H1 (cell line): ENCODE measurements around the gene AHSG. TPM values are rescaled to one million over a fixed set of nuclear protein-coding genes. Genes with fewer than 3 reads are reported as not detected.

ENCODE experiments used
- CTCF ChIA-PET: fragments of 300-600 bp; sonication (Branson Sonifier 250); formaldehyde crosslinking; loops from one replicate; lab custom pipeline; 2021; ENCODE audit not compliant: partially characterized antibody; lab: Charles Lee
- POLR2A ChIA-PET: fragments of 300-600 bp; sonication (Branson Sonifier 250); formaldehyde crosslinking; loops from one replicate; lab custom pipeline; 2021; ENCODE audit warnings: inconsistent platforms; ENCODE audit not compliant: partially characterized antibody; lab: Charles Lee
- DNase-seq, 2 experiments: peaks; one replicate each; pipeline versions ENCODE4 v3.0.0 to v3.0.0-alpha.2; 2010 to 2022; ENCODE audit warnings: low spot score in 2 of 2, low read depth in 1 of 2, mixed read lengths in 1 of 2
- FAIRE-seq: peaks from 2 replicates; lab custom pipeline; 2011; peaks lifted over from hg19 to GRCh38; lab: Jason Lieb, UNC
- H2AFZ ChIP-seq: 2 replicates; pipeline ENCODE4 v1.8.1; 2012; ENCODE audit warnings: low read length, inconsistent platforms
- H2AK5ac ChIP-seq: 2 replicates; pipeline ENCODE4 v1.6.1; 2013; ENCODE audit warnings: low read depth, low read length
- H2BK120ac ChIP-seq: replicated peaks from 2 replicates; pipeline ENCODE3; 2013; ENCODE audit warnings: low read depth, low read length, inconsistent platforms
- H2BK12ac ChIP-seq: 2 replicates; pipeline ENCODE4 v1.6.1; 2013; ENCODE audit warnings: low read depth, low read length
- H2BK15ac ChIP-seq: 2 replicates; pipeline ENCODE4 v1.6.1; 2013; ENCODE audit warnings: low read length
- H2BK20ac ChIP-seq: 2 replicates; pipeline ENCODE4 v1.6.1; 2013; ENCODE audit warnings: low read length
- H2BK5ac ChIP-seq: 2 replicates; pipeline ENCODE4 v1.6.1; 2013; ENCODE audit warnings: low read depth, low read length
- H3K14ac ChIP-seq: 2 replicates; pipeline ENCODE4 v1.6.1; 2013; ENCODE audit warnings: inconsistent platforms; ENCODE audit not compliant: insufficient read length
- H3K18ac ChIP-seq: 2 replicates; pipeline ENCODE4 v1.6.1; 2013; ENCODE audit warnings: low read length; ENCODE audit errors: extremely low read depth
- H3K23ac ChIP-seq: 2 replicates; pipeline ENCODE4 v1.6.1; 2013; ENCODE audit warnings: inconsistent platforms; ENCODE audit not compliant: insufficient read length
- H3K23me2 ChIP-seq: 2 replicates; pipeline ENCODE4 v1.6.1; 2013; ENCODE audit warnings: low read depth, low read length
- H3K27ac ChIP-seq: 2 replicates; pipeline ENCODE4 v1.6.1; 2011; ENCODE audit warnings: low read depth, low read length, inconsistent platforms
- H3K27me3 ChIP-seq, 4 experiments: replicated peaks in 1 of 4; 1 replicate in 1 of 4; 2 replicates in 3 of 4; pipeline versions ENCODE4 v1.6.1 to v1.8.1; 2011 to 2013; ENCODE audit warnings: low read length in 3 of 4, mild to moderate bottlenecking in 3 of 4, inconsistent platforms in 2 of 4, mixed read lengths in 2 of 4, moderate library complexity in 1 of 4; ENCODE audit not compliant: control insufficient read depth in 3 of 4, insufficient read depth in 3 of 4; ENCODE audit errors: extremely low read depth in 1 of 4
- H3K36me3 ChIP-seq, 4 experiments: 2 replicates each; pipeline versions ENCODE4 v1.6.1 to v1.8.1; 2011 to 2013; ENCODE audit warnings: mild to moderate bottlenecking in 4 of 4, low read length in 3 of 4, moderate library complexity in 2 of 4, control low read depth in 1 of 4, inconsistent platforms in 1 of 4; ENCODE audit not compliant: insufficient read depth in 4 of 4, control insufficient read depth in 2 of 4
- H3K4ac ChIP-seq: replicated peaks from 2 replicates; pipeline ENCODE3; 2013; ENCODE audit warnings: low read length, low read depth, mixed read lengths, inconsistent platforms; ENCODE audit not compliant: insufficient read length
- H3K4me1 ChIP-seq, 4 experiments: replicated peaks in 1 of 4; 1 replicate in 1 of 4; 2 replicates in 3 of 4; pipeline versions ENCODE4 v1.6.1 to v1.8.1; 2011 to 2013; ENCODE audit warnings: low read length in 3 of 4, inconsistent platforms in 2 of 4, mixed read lengths in 1 of 4; ENCODE audit not compliant: insufficient read depth in 4 of 4, control insufficient read depth in 3 of 4
- H3K4me2 ChIP-seq, 2 experiments: 2 replicates each; pipeline versions ENCODE4 v1.6.1 to v1.8.1; 2011 to 2013; ENCODE audit warnings: low read depth in 2 of 2, low read length in 2 of 2, control low read depth in 1 of 2, inconsistent platforms in 1 of 2, mild to moderate bottlenecking in 1 of 2; ENCODE audit not compliant: insufficient read depth in 1 of 2
- H3K4me3 ChIP-seq, 4 experiments: fragments of 200-600, 300-600 bp in 1 of 4; sonication (generic), shearing (Covaris generic), sonication (Bioruptor Twin) in 1 of 4; 2 replicates each; pipeline versions ENCODE4 v1.5.1 to v1.8.1; 2011 to 2016; ENCODE audit warnings: low read length in 4 of 4, low read depth in 3 of 4, control low read depth in 2 of 4, inconsistent platforms in 2 of 4, mild to moderate bottlenecking in 2 of 4, mixed read lengths in 1 of 4, moderate library complexity in 1 of 4; ENCODE audit not compliant: insufficient read depth in 2 of 4; ENCODE audit errors: extremely low read depth in 1 of 4
- H3K56ac ChIP-seq: replicated peaks from 2 replicates; pipeline ENCODE3; 2013; ENCODE audit warnings: low read depth, mild to moderate bottlenecking, mixed read lengths, low read length, inconsistent platforms; ENCODE audit not compliant: insufficient read length
- H3K79me1 ChIP-seq: 2 replicates; pipeline ENCODE4 v1.6.1; 2013; ENCODE audit warnings: low read depth, low read length, control low read depth
- H3K79me2 ChIP-seq, 2 experiments: 2 replicates each; pipeline versions ENCODE4 v1.6.1 to v1.8.1; 2012 to 2013; ENCODE audit warnings: low read length in 2 of 2, mild to moderate bottlenecking in 2 of 2, inconsistent platforms in 1 of 2; ENCODE audit not compliant: insufficient read depth in 2 of 2, control insufficient read depth in 1 of 2
- H3K9ac ChIP-seq, 4 experiments: replicated peaks in 1 of 4; 1 replicate in 1 of 4; 2 replicates in 3 of 4; pipeline versions ENCODE4 v1.6.1 to v1.8.1; 2011 to 2013; ENCODE audit warnings: low read depth in 3 of 4, low read length in 3 of 4, control low read depth in 2 of 4, mild to moderate bottlenecking in 2 of 4, moderate library complexity in 2 of 4, inconsistent platforms in 1 of 4; ENCODE audit errors: extremely low read depth in 1 of 4
- H3K9me3 ChIP-seq, 2 experiments: 2 replicates each; pipeline versions ENCODE4 v1.6.1 to v1.8.1; 2012 to 2013; ENCODE audit warnings: mild to moderate bottlenecking in 2 of 2, moderate library complexity in 2 of 2, control low read depth in 1 of 2, inconsistent platforms in 1 of 2, low read depth in 1 of 2, low read length in 1 of 2, mixed read lengths in 1 of 2; ENCODE audit not compliant: insufficient read depth in 2 of 2
- H4K20me1 ChIP-seq, 2 experiments: replicated peaks in 1 of 2; 2 replicates each; pipeline versions ENCODE3 to v1.8.1; 2011 to 2013; ENCODE audit warnings: inconsistent platforms in 2 of 2, low read length in 2 of 2, mild to moderate bottlenecking in 1 of 2; ENCODE audit not compliant: insufficient read depth in 2 of 2, control insufficient read depth in 1 of 2
- H4K5ac ChIP-seq: 2 replicates; pipeline ENCODE4 v1.6.1; 2013; ENCODE audit warnings: low read length, low read depth, mixed read lengths, inconsistent platforms; ENCODE audit not compliant: insufficient read length
- H4K8ac ChIP-seq: 2 replicates; pipeline ENCODE4 v1.8.0; 2013; ENCODE audit warnings: mild to moderate bottlenecking, moderate library complexity, low read length, inconsistent platforms; ENCODE audit not compliant: insufficient read depth; ENCODE audit errors: extremely low read depth
- H4K91ac ChIP-seq: replicated peaks from 2 replicates; pipeline ENCODE3; 2013; ENCODE audit warnings: low read length, mixed read lengths, inconsistent platforms; ENCODE audit not compliant: insufficient read length
- KDM1A ChIP-seq: fragments of 200-600, 300-600 bp; sonication (generic); IDR thresholded peaks from 2 replicates; pipeline ENCODE4 v1.7.1; 2016; ENCODE audit warnings: mild to moderate bottlenecking, low read length, borderline replicate concordance
- NANOG ChIP-seq: IDR thresholded peaks from 2 replicates; pipeline ENCODE4 v1.6.1; 2011; ENCODE audit warnings: low read length, low read depth, mild to moderate bottlenecking, inconsistent platforms; ENCODE audit not compliant: insufficient read depth, poor library complexity, severe bottlenecking
- SP2 ChIP-seq: IDR thresholded peaks from 2 replicates; pipeline ENCODE4 v1.6.1; 2012; ENCODE audit warnings: mild to moderate bottlenecking, low read length, inconsistent platforms
- TAF1 ChIP-seq: IDR thresholded peaks from 2 replicates; pipeline ENCODE4 v1.6.1; 2011; ENCODE audit warnings: mild to moderate bottlenecking, low read depth, low read length
- TAF7 ChIP-seq: optimal IDR thresholded peaks from 2 replicates; pipeline ENCODE3; 2011; ENCODE audit warnings: low read depth, mild to moderate bottlenecking, inconsistent platforms, low read length, moderate library complexity, borderline replicate concordance
- WGBS, 2 experiments: shearing (Covaris generic) in 1 of 2; methylation state at CpG; one replicate each; pipeline versions ENCODE4 v1.1.6 to v1.1.7; 2013 to 2015; ENCODE audit warnings: low lambda C conversion rate in 2 of 2, mixed read lengths in 2 of 2, inconsistent platforms in 1 of 2, low coverage in 1 of 2, missing lambda C conversion rate in 1 of 2; ENCODE audit not compliant: insufficient replicate concordance in 2 of 2, insufficient coverage in 1 of 2, insufficient read length in 1 of 2; ENCODE audit errors: extremely low coverage in 1 of 2, missing lambda C conversion rate in 1 of 2; 5-methylcytosine and 5-hydroxymethylcytosine counted together
- polyA plus RNA-seq, 7 experiments: library from polyadenylated mRNA; depleted of rRNA in 3 of 7; stranded (reverse) in 5 of 7; unstranded in 2 of 7; fragments of >200 nt in 5 of 7; fragments of 200-250 nt in 2 of 7; gene quantifications; 1 replicate in 5 of 7; 2 replicates in 1 of 7; 4 replicates in 1 of 7; pipeline versions ENCODE4 v1.2.1 to v1.2.3, GENCODE V29; 2011 to 2013; ENCODE audit warnings: missing spikeins in 2 of 7, mixed read lengths in 2 of 7
- total RNA-seq: library from RNA; stranded (reverse); fragmentation: NEBNext Ultra II Directional; extraction: Animal tissue kit (Norgen Biotek cat#: 25700); gene quantifications from 2 replicates; pipeline ENCODE4 v1.2.1, GENCODE V29; 2021

Gene AHSG
- total and polyA plus RNA-seq, 2 of the 8 experiments (the other 6 are each of a cell fraction or from before 2014, with no cell fraction given): 0.68 to 0.78 TPM

DNA sequence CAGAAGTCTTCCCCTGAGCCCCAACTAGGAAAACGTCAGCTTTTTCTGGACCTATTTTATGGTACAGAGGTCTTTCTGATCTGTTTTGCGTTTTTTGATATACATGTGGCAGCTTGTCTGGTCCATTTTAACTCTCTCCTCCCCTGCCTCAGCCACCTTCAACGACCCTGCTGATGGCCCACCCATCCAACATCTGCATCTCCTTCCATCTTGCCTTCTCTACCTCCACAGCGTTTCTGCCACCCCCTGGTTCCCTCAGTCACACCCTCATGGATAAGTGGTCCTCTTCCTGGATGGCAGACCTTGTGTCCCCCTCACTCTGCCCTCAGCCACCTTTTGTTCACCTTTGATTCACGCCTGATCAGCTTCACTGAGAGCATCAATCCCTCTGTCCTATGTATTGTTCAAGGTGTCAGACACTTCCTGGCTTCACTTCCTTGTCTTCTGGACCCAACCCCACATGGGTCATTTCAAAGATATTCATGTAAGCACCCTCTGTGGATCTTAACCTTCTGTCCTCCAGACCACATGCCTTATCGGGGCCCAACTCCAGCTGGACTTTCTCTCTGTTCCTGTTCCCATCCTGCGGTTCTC, 13.5 kb downstream of the AHSG start:
- Histone ChIP-seq H2BK120ac (no peak overlapping the region), H3K23ac (no peak overlapping the region), H3K9me3 (no peaks in the 10 kb centered on the region)
- WGBS, 2 experiments: 80% methylated on average over 7 of the region's 7 CpGs; no CpG with 5 or more reads in 1 of the 2 experiments
- POLR2A ChIA-PET: no interaction called here
- TF ChIP-seq SP2 (no peak), KDM1A (no peak), TAF1 (no peak), TAF7 (no peak), NANOG (no peak)
- TF ChIP-seq, all 59 proteins: peak for 0
- Histone ChIP-seq H3K4me2 (no peak overlapping the region), H3K27me3 (peaks cover 0 to 2% (median 0%) of the 10 kb centered on the region in 4 experiments; a peak in 1 of 7 replicates), H3K18ac (no peak overlapping the region; the same call in 1 of the 2 replicates), H3K27ac (no peak overlapping the region), H3K4me3 (no peak overlapping the region), H3K4me1 (no peaks in the 10 kb centered on the region), H2BK20ac (no peak overlapping the region), H3K36me3 (no peaks in the 10 kb centered on the region), H4K91ac (no peak overlapping the region), H4K8ac (no peak overlapping the region), H2AFZ (no peak overlapping the region), H3K79me1 (no peaks in the 10 kb centered on the region), H3K4ac (no peak overlapping the region), H3K14ac (no peak overlapping the region), H2AK5ac (no peak overlapping the region; the same call in 1 of the 2 replicates), H3K79me2 (no peaks in the 10 kb centered on the region), H2BK5ac (no peak overlapping the region), H2BK12ac (no peak overlapping the region), H3K9ac (no peak overlapping the region), H4K20me1 (no peaks in the 10 kb centered on the region), H4K5ac (no peak overlapping the region), H3K56ac (no peak overlapping the region), H3K23me2 (peaks cover 1% of the 10 kb centered on the region; the same call in 1 of the 2 replicates), H2BK15ac (0 out of 2 replicates have a peak overlapping the region, but pooled peaks have one; percentile 29)
- CTCF ChIA-PET: interaction anchor here (0.7 to 6.1 kb wide), 3 partner anchors 12 to 355 kb away, joined by 3 to 67 read pairs (median 4); partner anchors contain the start of gene AHSG
- no peak for FAIRE-seq
- DNase-seq: no peak
